Mesothelial cell of epicardium (in vitro differentiated cells): ENCODE measurements around the gene DHX57. TPM values are rescaled to one million over a fixed set of nuclear protein-coding genes. Genes with fewer than 3 reads are reported as not detected.

Experiments
- DNase-seq, 2 experiments: peaks; one replicate each; pipeline ENCODE4 v3.0.0; 2021; ENCODE audit warnings: low spot score in 2 of 2; ENCODE audit not compliant: unreplicated experiment in 2 of 2
- H3K27ac Mint-ChIP-seq: 2 replicates; pipeline ENCODE4 v1.8.0; 2021; ENCODE audit warnings: mixed read lengths
- H3K27me3 Mint-ChIP-seq: 2 replicates; pipeline ENCODE4 v1.8.0; 2021; ENCODE audit warnings: low read depth, mixed read lengths
- H3K36me3 Mint-ChIP-seq: 2 replicates; pipeline ENCODE4 v1.8.0; 2021; ENCODE audit warnings: mixed read lengths
- H3K4me1 Mint-ChIP-seq: 2 replicates; pipeline ENCODE4 v1.8.0; 2021; ENCODE audit warnings: mixed read lengths
- H3K4me3 Mint-ChIP-seq: 2 replicates; pipeline ENCODE4 v1.8.0; 2021; ENCODE audit warnings: mild to moderate bottlenecking, moderate library complexity, mixed read lengths
- H3K9me3 Mint-ChIP-seq: 2 replicates; pipeline ENCODE4 v1.8.0; 2021; ENCODE audit warnings: mixed read lengths
- CTCF ChIP-seq: fragments of 200-600 bp; sonication (generic); IDR thresholded peaks from one replicate; pipeline ENCODE4 v1.5.0; 2021; ENCODE audit warnings: antibody characterized with exemption; ENCODE audit not compliant: unreplicated experiment
- total RNA-seq: library from RNA; stranded (reverse); gene quantifications from 3 replicates; pipeline ENCODE4 v1.2.1, GENCODE V29; 2021

Gene DHX57
- total RNA-seq, 1 donor from 2014 or later: 33.7 TPM

GRCh38 chr2:38775097-38775920, 100.4 kb downstream of the DHX57 start:
- peaks cover 13% of the 10 kb centered on the region for H3K4me1 Mint-ChIP-seq
- no peak for DNase-seq

GRCh38 chr2:38771632-38772031, 104.1 kb downstream of the DHX57 start:
- no peaks in the 10 kb centered on the region for H3K36me3 Mint-ChIP-seq
- H3K4me3 Mint-ChIP-seq: no peak overlapping the region
- H3K9me3 Mint-ChIP-seq: no peaks in the 10 kb centered on the region
- peaks cover 11% of the 10 kb centered on the region for H3K27me3 Mint-ChIP-seq
- peaks cover 6% of the 10 kb centered on the region for H3K4me1 Mint-ChIP-seq
- DNase-seq: no peak
- no peak for TF ChIP-seq CTCF
- no peak overlapping the region for H3K27ac Mint-ChIP-seq

More at GRCh38 chr2:38775097-38775920, 100.4 kb downstream of the DHX57 start:
- no peak overlapping the region for H3K4me3 Mint-ChIP-seq
- no peak overlapping the region for H3K27ac Mint-ChIP-seq
- H3K9me3 Mint-ChIP-seq: no peaks in the 10 kb centered on the region
- TF ChIP-seq CTCF: no peak
- no peaks in the 10 kb centered on the region for H3K36me3 Mint-ChIP-seq
- peaks cover 11% of the 10 kb centered on the region for H3K27me3 Mint-ChIP-seq

- peaks cover 5% of the 10 kb centered on the region for H3K4me1 Mint-ChIP-seq
- no peak for TF ChIP-seq CTCF
- H3K36me3 Mint-ChIP-seq: no peaks in the 10 kb centered on the region
- no peaks in the 10 kb centered on the region for H3K27me3 Mint-ChIP-seq
- DNase-seq: no peak
- H3K27ac Mint-ChIP-seq: no peak overlapping the region
- H3K9me3 Mint-ChIP-seq: no peaks in the 10 kb centered on the region
- no peak overlapping the region for H3K4me3 Mint-ChIP-seq
Measured at GRCh38 chr2:38765551-38765950, 110.2 kb downstream of the DHX57 start.

GRCh38 chr2:38765149-38765548, 110.6 kb downstream of the DHX57 start:
- Mint-ChIP-seq H3K27ac (no peak overlapping the region), H3K36me3 (no peaks in the 10 kb centered on the region), H3K4me1 (peaks cover 5% of the 10 kb centered on the region), H3K4me3 (no peak overlapping the region), H3K9me3 (no peaks in the 10 kb centered on the region), H3K27me3 (no peaks in the 10 kb centered on the region)
- no peak for DNase-seq
- TF ChIP-seq CTCF: no peak

- Mint-ChIP-seq H3K27me3 (no peaks in the 10 kb centered on the region), H3K4me1 (peaks cover 5% of the 10 kb centered on the region), H3K27ac (no peak overlapping the region), H3K36me3 (no peaks in the 10 kb centered on the region), H3K9me3 (no peaks in the 10 kb centered on the region), H3K4me3 (no peak overlapping the region)
- TF ChIP-seq CTCF: no peak
- DNase-seq: no peak
Measured at GRCh38 chr2:38763728-38764127, 112.0 kb downstream of the DHX57 start.
